Neural progenitor cell (in vitro differentiated cells): ENCODE results near the gene SNRNP70.

Source experiments
- CTCF ChIP-seq: fragments of 200-600 bp; sonication (generic); IDR thresholded peaks from 2 replicates; pipeline ENCODE4 v1.5.1; 2017; ENCODE audit warnings: antibody characterized with exemption, mild to moderate bottlenecking
- EZH2phosphoT487 ChIP-seq: fragments of 200-600 bp; sonication (generic); IDR thresholded peaks from 2 replicates; pipeline ENCODE4 v1.6.1; 2017; ENCODE audit warnings: antibody characterized with exemption

- TF ChIP-seq CTCF = no peak
- no peak for TF ChIP-seq EZH2phosphoT487
Observed at GRCh38 chr19:49135686-49136085, 50.4 kb downstream of the SNRNP70 start.
